ENCODE data around the gene CASZ1.

The CASZ1 gene

GRCh38 chr1:10789803-10790702 lies 6.4 kb downstream of the CASZ1 start:
- in situ Hi-C loops (cut with HindIII; ENCODE audit: low pct_ligation_motif_present, low sequenced_read_pairs): no loop called here
- DNase-seq: no peak
- Histone ChIP-seq H3K4me3 (ENCODE audit: low read depth, low read length) (no peak overlapping the region), H3K27me3 (replicated peaks) (peaks cover 54% of the 10 kb centered on the region), H3K27ac (no peak overlapping the region), H3K36me3 (replicated peaks) (no peaks in the 10 kb centered on the region)
- TF ChIP-seq CTCF (IDR thresholded peaks at IDR 0.05; ENCODE audit: low read depth, low read length, missing control alignments): no peak

- H3K36me3 ChIP-seq (replicated peaks): no peaks in the 10 kb centered on the region
- DNase-seq: no peak
- TF ChIP-seq CTCF (IDR thresholded peaks at IDR 0.05; ENCODE audit: low read depth, low read length, missing control alignments): no peak
- H3K27me3 ChIP-seq (replicated peaks): peaks cover 47% of the 10 kb centered on the region
- no peak overlapping the region for H3K4me3 ChIP-seq (ENCODE audit: low read depth, low read length)
- in situ Hi-C loops (cut with HindIII; ENCODE audit: low pct_ligation_motif_present, low sequenced_read_pairs): no loop called here
- H3K27ac ChIP-seq: no peak overlapping the region
Observed at GRCh38 chr1:10789047-10789791, 7.2 kb downstream of the CASZ1 start.

GRCh38 chr1:10788592-10789006 lies 7.8 kb downstream of the CASZ1 start:
- Histone ChIP-seq H3K36me3 (replicated peaks) (no peaks in the 10 kb centered on the region), H3K4me3 (ENCODE audit: low read depth, low read length) (no peak overlapping the region), H3K27me3 (replicated peaks) (peaks cover 43% of the 10 kb centered on the region), H3K27ac (no peak overlapping the region)
- peak; percentile 44 for TF ChIP-seq CTCF (IDR thresholded peaks at IDR 0.05; ENCODE audit: low read depth, low read length, missing control alignments)
- in situ Hi-C loops (cut with HindIII; ENCODE audit: low pct_ligation_motif_present, low sequenced_read_pairs): no loop called here
- no peak for DNase-seq

GRCh38 chr1:10787286-10787685 lies 9.2 kb downstream of the CASZ1 start:
- H3K27me3 ChIP-seq (replicated peaks): peaks cover 38% of the 10 kb centered on the region
- H3K27ac ChIP-seq: no peak overlapping the region
- DNase-seq: no peak
- TF ChIP-seq CTCF (IDR thresholded peaks at IDR 0.05; ENCODE audit: low read depth, low read length, missing control alignments): no peak
- in situ Hi-C loops (cut with HindIII; ENCODE audit: low pct_ligation_motif_present, low sequenced_read_pairs): no loop called here
- no peaks in the 10 kb centered on the region for H3K36me3 ChIP-seq (replicated peaks)
- no peak overlapping the region for H3K4me3 ChIP-seq (ENCODE audit: low read depth, low read length)

DNA sequence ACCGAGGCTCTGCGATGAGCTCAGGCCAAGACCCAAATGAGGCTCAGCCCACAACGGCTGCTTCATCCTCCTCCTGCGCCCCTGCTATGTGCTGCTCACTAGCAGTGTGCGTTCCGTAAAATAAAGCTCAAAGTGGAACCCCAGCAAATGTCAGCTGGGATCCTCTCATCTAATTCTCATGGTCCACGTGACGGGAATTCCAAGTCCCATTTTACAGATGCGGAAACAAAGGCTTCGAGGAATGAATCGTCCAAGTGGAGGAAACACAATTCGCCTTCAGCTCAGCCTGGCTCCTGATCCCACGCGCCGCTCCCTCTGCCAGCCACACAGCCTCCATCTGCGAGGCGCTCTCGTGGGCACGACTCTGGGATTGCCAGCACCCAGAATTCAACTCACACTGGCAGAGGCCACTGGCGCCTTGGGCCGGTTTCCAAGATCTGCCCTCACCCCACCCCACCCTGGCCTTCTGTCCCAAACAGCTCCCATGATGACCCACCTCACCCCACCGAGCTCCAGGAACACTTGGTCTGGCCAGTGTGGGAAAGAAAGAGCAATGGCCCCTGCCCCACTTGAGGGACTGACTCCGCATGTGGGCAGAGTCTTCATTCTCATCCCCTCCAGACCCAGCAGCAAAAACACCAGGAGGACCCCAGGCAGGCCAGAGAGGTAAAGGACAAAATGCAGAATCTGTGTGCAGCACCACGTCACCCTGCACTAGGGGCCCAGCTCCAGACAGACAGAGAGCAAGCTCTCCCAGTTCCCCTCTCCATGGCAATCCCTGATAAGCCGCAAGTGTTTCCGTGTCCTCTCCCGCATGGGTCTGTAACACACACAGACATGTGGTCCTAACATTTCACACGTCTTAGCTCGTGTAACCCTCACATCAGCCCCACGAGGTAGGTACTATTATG lies 10.5 kb downstream of the CASZ1 start:
- H3K27me3 ChIP-seq (replicated peaks): peaks cover 29% of the 10 kb centered on the region

More for the DNA sequence above, 10.5 kb downstream of the CASZ1 start:
- TF ChIP-seq CTCF (IDR thresholded peaks at IDR 0.05; ENCODE audit: low read depth, low read length, missing control alignments): no peak
- DNase-seq: no peak
- no peaks in the 10 kb centered on the region for H3K36me3 ChIP-seq (replicated peaks)
- no peak overlapping the region for H3K4me3 ChIP-seq (ENCODE audit: low read depth, low read length)
- H3K27ac ChIP-seq: no peak overlapping the region
- in situ Hi-C loops (cut with HindIII; ENCODE audit: low pct_ligation_motif_present, low sequenced_read_pairs): no loop called here
